GM19035 (cell line): Measurements from ENCODE around the gene UBALD2.
"Not testable (repeated sequence)": the region's sequence is repeated elsewhere in the genome, so short reads cannot be mapped to it uniquely, and the experiment has no call there.

ENCODE experiments used
- ATAC-seq: cut with Tn5 transposase; IDR thresholded peaks from one replicate; pipeline ENCODE4 v1.9.1; 2021; ENCODE audit not compliant: unreplicated experiment

The UBALD2 gene

GRCh38 chr17:76276461-76277299, 11.5 kb downstream of the UBALD2 start:
- ATAC-seq: no peak

- ATAC-seq: no peak
Measured at GRCh38 chr17:76277300-76278267, 12.4 kb downstream of the UBALD2 start.

- no peak for ATAC-seq
Measured at GRCh38 chr17:76278268-76278908, 13.2 kb downstream of the UBALD2 start.

GRCh38 chr17:76278952-76279741, 14.0 kb downstream of the UBALD2 start:
- ATAC-seq: no peak

GRCh38 chr17:76279742-76280287, 14.7 kb downstream of the UBALD2 start:
- ATAC-seq: no peak

- ATAC-seq: no peak
Measured at GRCh38 chr17:76280650-76281049, 15.5 kb downstream of the UBALD2 start.

GRCh38 chr17:76281573-76282371, 16.6 kb downstream of the UBALD2 start:
- ATAC-seq: no peak

GRCh38 chr17:76292567-76292966, 27.4 kb downstream of the UBALD2 start:
- no peak for ATAC-seq

- ATAC-seq: no peak
Measured at GRCh38 chr17:76293106-76293505, 28.0 kb downstream of the UBALD2 start.

- ATAC-seq: no peak
Measured at GRCh38 chr17:76296186-76296585, 31.0 kb downstream of the UBALD2 start.

GRCh38 chr17:76296889-76297288, 31.7 kb downstream of the UBALD2 start:
- no peak for ATAC-seq

- no peak for ATAC-seq
Measured at GRCh38 chr17:76297436-76297835, 32.3 kb downstream of the UBALD2 start.

- ATAC-seq: no peak
Measured at GRCh38 chr17:76304226-76305134, 39.3 kb downstream of the UBALD2 start.

GRCh38 chr17:76305135-76305454, 39.9 kb downstream of the UBALD2 start:
- not testable (repeated sequence) for ATAC-seq

- ATAC-seq: no peak
Measured at GRCh38 chr17:76307299-76307965, 42.3 kb downstream of the UBALD2 start.

GRCh38 chr17:76307966-76308338, 42.8 kb downstream of the UBALD2 start, which contains the start of gene QRICH2:
Gene QRICH2 (minus strand): TSS chr17:76308276. CDS start chr17:76307998, 278 bp downstream.
- ATAC-seq: no peak

- no peak for ATAC-seq
Measured at GRCh38 chr17:76309461-76309860, 44.3 kb downstream of the UBALD2 start.

GRCh38 chr17:76312735-76313134, 47.6 kb downstream of the UBALD2 start:
- ATAC-seq: no peak
